ENCODE measurements around the gene RARRES2.
"Not testable (repeated sequence)": the region's sequence is repeated elsewhere in the genome, so short reads cannot be mapped to it uniquely, and the experiment has no call there.

The RARRES2 gene

DNA sequence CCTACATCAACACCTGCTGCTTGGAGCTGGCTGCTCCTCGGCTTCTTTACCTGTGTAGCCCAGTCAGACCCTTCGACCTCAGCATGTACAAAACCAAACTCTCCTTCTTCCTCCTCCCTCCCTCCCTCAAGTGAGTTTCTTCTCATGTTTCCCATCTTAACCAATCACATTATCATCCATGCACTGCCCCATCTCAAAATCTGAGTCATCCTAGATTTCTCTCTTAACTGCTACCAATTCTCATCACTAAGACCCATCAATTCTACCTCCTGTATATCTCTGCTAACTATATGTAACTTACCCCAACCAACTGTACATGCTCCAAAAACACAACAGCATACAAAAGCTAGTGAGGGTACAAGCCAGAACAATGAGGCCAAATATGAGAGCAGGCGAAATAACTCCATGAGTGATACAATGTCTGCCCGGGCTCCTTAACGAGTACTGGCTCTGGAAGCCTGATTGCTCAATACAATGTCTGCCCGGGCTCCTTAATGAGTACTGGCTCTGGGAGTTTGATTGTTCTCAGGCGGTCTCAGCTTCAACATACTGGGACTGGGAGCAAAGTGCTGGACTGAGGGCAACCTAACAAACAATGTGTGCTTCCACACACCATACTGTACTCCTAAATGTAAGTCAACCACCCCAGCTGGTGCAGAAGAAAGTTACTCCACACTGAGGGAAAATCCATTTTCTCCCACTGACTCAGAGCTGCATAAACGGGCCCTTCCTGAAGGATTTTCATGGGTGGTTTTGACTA is 36.8 kb downstream of the RARRES2 start:
- not testable (repeated sequence) for DNase-seq (ENCODE audit: low read depth in 1 of 2, low spot score in 1 of 2); H3K4me3 ChIP-seq (replicated peaks; ENCODE audit: insufficient read depth, low read length); H3K27me3 ChIP-seq (ENCODE audit: insufficient read depth, poor library complexity, severe bottlenecking); H3K27ac ChIP-seq (replicated peaks)

DNA sequence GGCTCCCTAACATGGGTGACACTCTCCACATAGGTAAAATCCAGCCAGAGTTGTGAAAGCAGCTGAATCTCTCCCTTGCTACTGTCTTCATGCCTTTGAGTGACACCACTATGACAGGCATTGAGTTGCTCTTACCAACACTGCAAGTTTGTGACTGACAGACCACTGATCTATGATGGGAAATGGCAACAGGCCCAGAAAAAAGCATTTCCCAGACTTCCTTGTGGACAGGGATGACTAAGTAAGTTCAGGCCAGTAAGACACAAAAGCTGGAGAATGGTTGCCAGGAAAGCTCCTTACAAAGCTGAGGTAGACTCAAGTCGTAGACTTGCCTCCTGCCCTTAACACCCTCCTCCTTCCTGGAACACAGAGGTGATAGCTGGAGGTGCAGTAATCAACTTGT is 38.5 kb downstream of the RARRES2 start:
- H3K27me3 ChIP-seq (ENCODE audit: insufficient read depth, poor library complexity, severe bottlenecking); DNase-seq (ENCODE audit: low read depth in 1 of 2, low spot score in 1 of 2); H3K4me3 ChIP-seq (replicated peaks; ENCODE audit: insufficient read depth, low read length); H3K27ac ChIP-seq (replicated peaks): not testable (repeated sequence)

DNA sequence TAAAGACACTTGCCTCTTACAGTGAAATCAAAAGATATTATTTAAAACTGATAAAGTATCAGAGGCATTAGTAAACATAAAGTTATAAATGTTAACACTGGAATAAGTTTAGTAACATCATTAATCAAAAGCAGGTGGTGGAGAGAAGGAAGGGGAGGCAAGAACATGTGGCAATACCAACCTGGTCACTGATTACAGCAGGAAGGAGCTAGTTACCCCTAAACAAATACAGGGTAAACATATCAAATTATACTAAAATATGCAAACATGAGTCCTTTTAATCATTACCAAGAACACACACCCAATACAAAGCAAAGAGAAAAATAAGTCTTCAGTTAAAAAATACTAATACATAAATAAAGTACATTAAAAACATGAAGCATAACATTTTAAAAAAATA is 43.5 kb downstream of the RARRES2 start:
- DNase-seq (ENCODE audit: low read depth in 1 of 2, low spot score in 1 of 2); H3K27ac ChIP-seq (replicated peaks); H3K4me3 ChIP-seq (replicated peaks; ENCODE audit: insufficient read depth, low read length); H3K27me3 ChIP-seq (ENCODE audit: insufficient read depth, poor library complexity, severe bottlenecking): not testable (repeated sequence)

DNA sequence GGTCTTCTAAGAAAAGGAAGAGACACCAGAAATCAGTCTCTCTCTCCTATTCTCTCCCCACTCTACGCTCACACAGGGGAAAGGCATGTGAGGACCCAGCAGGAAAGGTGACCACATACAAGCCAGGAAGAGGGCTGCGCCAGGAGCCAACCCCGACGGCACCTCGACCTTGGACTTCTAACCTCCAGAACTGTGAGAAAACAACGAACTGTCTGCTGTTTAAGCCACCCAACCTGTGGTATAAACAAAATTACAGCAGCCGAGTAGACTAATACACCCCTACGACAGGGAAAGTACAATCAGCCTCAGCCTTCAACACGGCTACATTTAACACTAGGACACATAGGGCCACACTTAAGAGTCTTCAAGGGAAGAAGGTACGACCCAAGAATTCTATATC is 44.6 kb downstream of the RARRES2 start:
- DNase-seq (ENCODE audit: low read depth in 1 of 2, low spot score in 1 of 2); H3K27me3 ChIP-seq (ENCODE audit: insufficient read depth, poor library complexity, severe bottlenecking); H3K27ac ChIP-seq (replicated peaks); H3K4me3 ChIP-seq (replicated peaks; ENCODE audit: insufficient read depth, low read length): not testable (repeated sequence)

DNA sequence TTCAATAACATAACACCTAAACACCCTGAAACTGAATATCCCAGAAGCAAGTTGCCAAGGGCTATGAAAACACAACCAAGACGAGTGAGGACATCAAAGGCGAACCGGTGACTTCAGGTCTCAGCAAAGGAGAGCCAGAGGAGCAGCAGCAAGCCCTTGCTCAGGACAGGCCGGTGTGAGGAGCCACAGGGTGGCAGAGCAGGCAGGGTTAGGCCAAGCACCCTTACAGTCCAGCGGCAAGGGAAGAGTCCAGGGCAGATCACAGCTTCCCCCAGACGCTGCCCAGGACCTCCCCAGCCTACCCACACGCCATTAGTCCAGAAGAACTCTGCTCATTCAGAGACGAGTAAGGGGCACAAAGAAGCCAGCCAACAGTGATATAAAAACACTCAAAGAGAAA is 45.8 kb downstream of the RARRES2 start:
- DNase-seq (ENCODE audit: low read depth in 1 of 2, low spot score in 1 of 2); H3K27me3 ChIP-seq (ENCODE audit: insufficient read depth, poor library complexity, severe bottlenecking); H3K27ac ChIP-seq (replicated peaks); H3K4me3 ChIP-seq (replicated peaks; ENCODE audit: insufficient read depth, low read length): not testable (repeated sequence)

DNA sequence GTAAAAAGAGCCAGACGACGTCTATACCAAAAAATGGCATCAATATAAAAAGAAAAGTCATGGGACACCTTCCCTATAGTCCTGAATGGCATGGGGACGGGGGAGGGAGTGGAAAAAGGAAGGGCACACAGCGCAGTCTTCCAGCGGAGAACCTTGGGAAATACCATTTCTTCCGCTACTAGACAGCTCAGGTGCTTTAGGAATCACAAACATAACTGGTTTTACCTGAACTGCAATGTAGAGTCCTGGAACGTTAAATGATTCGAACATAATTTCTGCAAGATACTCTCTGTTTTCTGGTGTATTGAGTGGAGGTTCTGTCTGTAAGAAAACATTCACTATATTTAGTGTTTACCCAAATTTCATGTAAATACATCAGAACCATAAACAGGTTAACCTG is 46.4 kb downstream of the RARRES2 start:
- not testable (repeated sequence) for H3K27me3 ChIP-seq (ENCODE audit: insufficient read depth, poor library complexity, severe bottlenecking); H3K4me3 ChIP-seq (replicated peaks; ENCODE audit: insufficient read depth, low read length); DNase-seq (ENCODE audit: low read depth in 1 of 2, low spot score in 1 of 2); H3K27ac ChIP-seq (replicated peaks)

DNA sequence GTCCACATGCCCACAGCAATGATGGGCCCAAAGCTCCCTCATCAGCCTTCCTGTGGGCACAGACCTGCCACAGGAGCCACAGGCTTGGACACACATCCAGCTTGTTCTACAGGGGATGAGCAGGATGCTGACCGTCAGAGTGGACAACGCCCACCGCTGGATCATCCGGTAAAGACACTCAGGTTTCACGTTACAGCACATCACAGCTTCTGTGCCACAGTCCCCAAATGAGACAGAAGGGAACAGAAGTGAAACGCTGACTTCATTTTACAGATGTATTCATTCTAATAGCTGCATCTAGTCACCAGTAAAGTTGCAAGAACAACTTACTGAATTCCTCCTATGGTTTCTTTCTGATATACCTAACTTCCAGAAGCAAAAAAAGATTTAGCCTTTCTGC is 51.1 kb downstream of the RARRES2 start:
- not testable (repeated sequence) for H3K27ac ChIP-seq (replicated peaks); H3K27me3 ChIP-seq (ENCODE audit: insufficient read depth, poor library complexity, severe bottlenecking); H3K4me3 ChIP-seq (replicated peaks; ENCODE audit: insufficient read depth, low read length); DNase-seq (ENCODE audit: low read depth in 1 of 2, low spot score in 1 of 2)

DNA sequence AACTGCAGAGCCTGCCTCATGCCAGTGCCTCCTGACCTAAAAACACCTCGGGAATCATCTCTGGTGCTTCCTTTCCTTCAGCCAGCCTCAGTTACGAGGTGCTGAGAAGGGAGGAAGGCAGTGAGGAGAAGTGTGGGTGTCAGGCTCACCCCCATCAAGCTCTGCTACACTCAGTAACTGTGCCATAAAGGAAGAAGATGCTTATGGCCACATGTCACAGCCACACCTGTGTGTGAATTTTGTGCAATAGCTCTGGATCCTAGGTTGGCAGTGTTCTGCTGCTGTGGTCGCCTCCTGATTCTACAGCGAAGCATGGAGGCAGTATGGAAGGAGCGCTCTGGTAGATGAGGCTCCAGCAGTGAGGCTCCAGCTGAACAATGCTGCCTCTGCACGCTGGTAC is 52.6 kb downstream of the RARRES2 start:
- not testable (repeated sequence) for H3K27ac ChIP-seq (replicated peaks); H3K27me3 ChIP-seq (ENCODE audit: insufficient read depth, poor library complexity, severe bottlenecking); H3K4me3 ChIP-seq (replicated peaks; ENCODE audit: insufficient read depth, low read length); DNase-seq (ENCODE audit: low read depth in 1 of 2, low spot score in 1 of 2)

Data from HL-60 (cell line).